Measurements from ENCODE around the gene LEFTY1.

- no peak for TF ChIP-seq CTCF (IDR thresholded peaks at IDR 0.05)
- TF ChIP-seq POLR2AphosphoS5 (IDR thresholded peaks at IDR 0.05; ENCODE audit: low read depth, low read length) = no peak
- TF ChIP-seq SIN3A (IDR thresholded peaks at IDR 0.05; ENCODE audit: borderline replicate concordance, insufficient read depth, low read depth, low read length) = no peak
- no peak for TF ChIP-seq REST (IDR thresholded peaks at IDR 0.05; ENCODE audit: insufficient read depth in 1 of 2, low read depth in 2 of 2, low read length in 1 of 2)
These were observed 34.4 kb upstream of the LEFTY1 start for GRCh38 chr1:225923381-225923691.

Data from Panc1 (cell line).